Fibroblast of villous mesenchyme (primary cell): ENCODE data around the gene KLHDC8A. TPM values are rescaled to one million over a fixed set of nuclear protein-coding genes. Genes with fewer than 3 reads are reported as not detected.
A peak's percentile ranks its signal among the peaks of the same experiment; 100 is the strongest.

Experiments used
- DNase-seq: peaks from one replicate; pipeline ENCODE4 v3.0.0-alpha.2; 2010; ENCODE audit warnings: low read depth
- H3K4me3 ChIP-seq: 2 replicates; pipeline ENCODE4 v1.5.1; 2011; ENCODE audit warnings: low read depth, mild to moderate bottlenecking, low read length
- total RNA-seq: library from RNA; depleted of rRNA; stranded (reverse); fragments of >200 nt; gene quantifications from 2 replicates; pipeline ENCODE4 v1.2.3, GENCODE V29; 2012
- TF ChIP-seq, protein P1 (sequence below): IDR thresholded peaks from 2 replicates; pipeline ENCODE4 v1.5.1; 2012; ENCODE audit warnings: low read depth, mild to moderate bottlenecking, low read length; ENCODE audit not compliant: insufficient read depth

The KLHDC8A gene
- total RNA-seq, 1 donor: not detected

DNA sequence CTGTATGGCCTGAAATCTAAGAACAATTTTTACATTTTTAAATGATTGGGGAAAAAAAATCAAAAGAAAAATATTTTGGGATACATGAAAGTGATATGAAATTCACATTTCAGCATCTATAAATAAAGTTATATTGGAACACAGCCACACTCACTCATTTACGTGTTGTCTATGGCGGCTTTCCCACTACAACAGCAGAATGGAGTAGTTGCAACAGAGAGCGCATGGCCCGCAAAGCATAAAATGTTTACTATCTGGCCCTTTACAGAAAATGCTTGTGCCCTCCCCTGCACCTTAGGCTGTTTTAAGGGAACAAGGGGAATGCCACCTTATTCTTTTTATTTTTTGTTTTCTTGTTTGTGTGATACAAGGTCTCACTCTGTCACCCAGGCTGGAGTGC is 3.5 kb downstream of the KLHDC8A start:
- DNase-seq: no peak
- TF ChIP-seq, protein P1, sequence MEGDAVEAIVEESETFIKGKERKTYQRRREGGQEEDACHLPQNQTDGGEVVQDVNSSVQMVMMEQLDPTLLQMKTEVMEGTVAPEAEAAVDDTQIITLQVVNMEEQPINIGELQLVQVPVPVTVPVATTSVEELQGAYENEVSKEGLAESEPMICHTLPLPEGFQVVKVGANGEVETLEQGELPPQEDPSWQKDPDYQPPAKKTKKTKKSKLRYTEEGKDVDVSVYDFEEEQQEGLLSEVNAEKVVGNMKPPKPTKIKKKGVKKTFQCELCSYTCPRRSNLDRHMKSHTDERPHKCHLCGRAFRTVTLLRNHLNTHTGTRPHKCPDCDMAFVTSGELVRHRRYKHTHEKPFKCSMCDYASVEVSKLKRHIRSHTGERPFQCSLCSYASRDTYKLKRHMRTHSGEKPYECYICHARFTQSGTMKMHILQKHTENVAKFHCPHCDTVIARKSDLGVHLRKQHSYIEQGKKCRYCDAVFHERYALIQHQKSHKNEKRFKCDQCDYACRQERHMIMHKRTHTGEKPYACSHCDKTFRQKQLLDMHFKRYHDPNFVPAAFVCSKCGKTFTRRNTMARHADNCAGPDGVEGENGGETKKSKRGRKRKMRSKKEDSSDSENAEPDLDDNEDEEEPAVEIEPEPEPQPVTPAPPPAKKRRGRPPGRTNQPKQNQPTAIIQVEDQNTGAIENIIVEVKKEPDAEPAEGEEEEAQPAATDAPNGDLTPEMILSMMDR: no peak
- no peak overlapping the region for H3K4me3 ChIP-seq

DNA sequence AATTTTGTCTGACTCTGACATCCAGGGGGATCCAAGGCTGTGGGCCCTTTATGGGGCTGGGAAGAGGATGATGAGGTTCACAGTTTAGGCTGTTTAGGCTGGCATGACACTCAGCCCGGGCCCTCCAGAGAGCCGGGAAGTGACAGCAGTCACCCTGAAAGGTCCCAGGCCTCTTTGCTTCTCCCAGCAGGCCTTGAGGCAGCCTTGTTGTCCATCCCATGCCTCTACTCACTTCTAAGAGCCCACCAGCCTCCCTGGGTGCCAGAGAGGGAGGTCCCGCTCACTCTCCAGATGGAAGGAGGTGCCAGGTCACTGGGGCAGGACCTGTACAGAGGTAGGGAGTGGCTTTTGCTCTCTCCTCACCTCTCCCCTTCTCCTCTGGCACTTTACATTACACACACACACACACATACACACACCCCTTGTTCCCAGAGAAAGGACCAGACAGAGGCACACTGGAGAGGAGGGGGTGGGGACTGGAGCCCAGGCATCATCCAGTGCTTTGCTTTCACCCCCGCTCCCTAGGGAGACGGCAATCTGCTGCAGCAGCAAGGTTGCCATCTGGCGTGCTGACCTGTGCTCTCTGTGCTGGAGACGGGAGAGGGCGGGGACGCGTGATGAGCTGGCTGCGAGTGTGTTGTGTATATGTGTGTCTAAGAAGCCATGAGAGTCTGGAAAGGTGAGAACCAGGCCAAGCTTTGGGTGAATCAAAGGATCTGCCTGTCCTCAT is 4.6 kb downstream of the KLHDC8A start:
- no peak overlapping the region for H3K4me3 ChIP-seq
- peak; percentile 63 for DNase-seq
- TF ChIP-seq, protein P1: no peak

DNA sequence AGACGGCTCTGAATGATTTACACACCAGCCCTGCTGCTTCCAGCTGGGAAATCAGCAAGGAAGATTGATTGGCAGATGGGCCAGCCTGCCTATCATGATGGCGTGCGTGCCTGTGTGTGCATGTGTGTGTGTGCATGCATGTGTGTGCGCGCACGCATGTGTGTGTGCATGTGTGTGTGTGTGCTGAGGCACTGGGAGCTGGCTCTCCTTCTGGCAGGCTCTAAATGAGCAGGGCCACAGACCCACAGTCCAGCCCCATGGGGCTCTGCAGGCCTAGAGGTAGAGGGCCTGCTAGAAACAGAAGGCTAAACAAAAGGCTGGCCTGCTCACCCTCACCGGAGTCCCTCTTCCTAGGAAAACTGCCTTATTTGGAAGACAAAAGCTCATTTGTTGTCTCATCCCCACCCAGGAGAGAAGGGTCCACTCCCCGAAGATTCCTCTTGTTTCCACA is 6.0 kb downstream of the KLHDC8A start:
- TF ChIP-seq, protein P1: no peak
- DNase-seq: no peak
- H3K4me3 ChIP-seq: no peak overlapping the region

DNA sequence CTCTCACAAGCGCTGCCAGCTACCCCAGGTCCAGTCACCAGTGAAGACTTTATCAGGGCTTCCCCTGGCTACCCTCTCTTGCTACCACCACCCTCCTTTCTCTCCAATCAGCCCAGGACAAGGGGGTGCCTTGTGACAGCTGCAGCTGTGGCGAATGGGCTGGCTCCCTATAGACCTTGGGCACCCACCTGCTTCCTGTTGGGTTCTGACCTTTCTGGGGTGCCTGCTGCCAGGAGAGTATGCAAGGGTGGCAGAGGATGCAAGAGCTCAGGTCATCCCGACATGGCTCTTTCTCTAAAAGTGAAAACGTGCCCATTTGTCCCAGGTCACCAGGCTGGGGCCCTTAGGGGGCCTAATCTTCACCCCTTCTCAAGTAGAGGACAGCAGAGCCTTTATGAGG is 6.6 kb downstream of the KLHDC8A start:
- TF ChIP-seq, protein P1: no peak
- H3K4me3 ChIP-seq: no peak overlapping the region
- DNase-seq: no peak

DNA sequence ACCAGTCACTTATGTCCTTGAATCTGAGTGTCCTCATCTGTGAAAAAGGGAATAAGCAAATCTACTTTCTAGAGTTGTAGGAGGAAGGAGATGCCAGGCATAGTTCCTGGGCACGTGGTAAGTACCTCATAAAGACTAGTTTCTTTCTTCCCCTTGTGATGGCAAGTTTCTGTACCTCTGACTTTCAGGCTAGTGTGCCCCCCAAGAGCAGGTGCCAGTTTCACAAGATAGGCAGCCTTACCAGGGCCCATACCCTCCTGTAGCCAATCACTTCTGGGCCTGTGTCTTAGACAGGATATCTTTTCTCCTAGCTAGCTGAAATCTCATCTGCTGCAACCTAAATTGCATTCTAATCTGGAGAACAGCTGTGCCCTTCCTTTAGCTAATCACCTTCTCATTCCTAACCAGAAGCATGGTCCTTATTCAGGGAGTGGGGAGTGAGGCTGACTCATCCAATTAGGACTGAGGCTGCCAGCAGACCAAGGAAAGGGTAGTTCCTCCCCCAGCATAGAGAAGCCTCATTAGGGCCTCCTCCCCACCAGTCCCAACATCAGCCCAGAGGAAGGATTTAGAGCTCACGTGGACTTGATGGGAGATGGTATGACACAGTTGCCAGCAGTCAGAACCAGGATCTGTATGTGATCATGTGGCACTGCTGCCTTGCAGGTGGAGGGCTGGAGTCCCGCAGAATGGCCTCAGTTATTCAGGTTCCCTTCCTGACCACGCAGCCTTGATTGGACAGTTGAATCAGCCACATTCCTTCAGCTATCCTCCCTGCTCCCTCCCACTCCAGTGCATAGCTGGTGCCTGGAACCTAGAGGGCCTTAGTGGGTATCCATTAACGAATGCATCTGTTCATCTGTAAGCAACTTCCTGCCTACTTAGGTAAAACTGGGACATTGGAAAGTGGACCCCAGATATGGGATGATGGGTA is 7.9 kb downstream of the KLHDC8A start:
- DNase-seq: no peak
- TF ChIP-seq, protein P1: no peak
- H3K4me3 ChIP-seq: no peak overlapping the region

DNA sequence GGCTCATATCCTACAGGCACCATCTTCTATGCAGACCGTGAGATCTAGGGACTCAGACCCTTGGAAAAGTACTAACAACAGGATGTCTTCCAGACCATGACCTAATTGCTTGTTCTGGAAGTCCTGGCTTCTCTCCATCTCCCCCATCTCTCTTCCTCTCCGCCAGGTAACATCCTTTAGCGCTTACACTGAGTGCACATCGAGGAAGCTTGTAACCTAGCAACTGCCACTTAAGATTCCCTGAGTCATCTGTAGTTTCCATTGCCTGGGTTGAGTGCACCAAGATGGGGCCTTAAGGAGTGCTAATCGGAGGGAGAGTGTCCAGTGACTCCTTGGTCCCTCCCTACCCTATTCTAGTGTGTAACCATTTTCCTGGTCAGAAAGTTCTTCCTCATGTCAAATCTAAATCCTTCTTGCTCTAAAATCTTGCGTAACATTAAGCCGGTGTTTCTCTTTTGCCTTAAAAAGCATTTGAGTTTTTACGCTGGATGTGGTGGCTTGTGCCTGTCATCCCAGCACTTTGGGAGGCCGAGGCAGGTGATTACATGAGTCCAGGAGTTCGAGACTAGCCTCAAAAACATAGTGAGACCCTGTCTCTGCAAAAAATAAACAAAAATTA is 9.7 kb downstream of the KLHDC8A start:
- TF ChIP-seq, protein P1: no peak
- H3K4me3 ChIP-seq: no peak overlapping the region
- no peak for DNase-seq
